SU-DHL-6 (cell line): ENCODE measurements around the gene CCK.

Experiments
- H2AFZ ChIP-seq: fragments of 200-600 bp; sonication (generic); 2 replicates; pipeline ENCODE4 v1.6.1; 2014; ENCODE audit warnings: low read depth, mild to moderate bottlenecking, moderate library complexity, mixed read lengths, antibody characterized with exemption, low read length; ENCODE audit not compliant: severe bottlenecking
- H3F3A ChIP-seq: fragments of 200-600 bp; shearing (Covaris generic); 2 replicates; pipeline ENCODE4 v1.6.0; 2016; ENCODE audit warnings: antibody characterized with exemption, mild to moderate bottlenecking; ENCODE audit not compliant: insufficient read depth
- H3K27ac ChIP-seq: fragments of 200-600 bp; sonication (generic); 2 replicates; pipeline ENCODE4 v1.5.1; 2016; ENCODE audit warnings: low read depth, mild to moderate bottlenecking, low read length, moderate library complexity, mixed read lengths
- H3K27me3 ChIP-seq: fragments of 200-600 bp; sonication (generic), shearing (Covaris generic); 2 replicates; pipeline ENCODE4 v1.6.0; 2014; ENCODE audit warnings: mild to moderate bottlenecking, low read length
- H3K36me3 ChIP-seq: fragments of 200-600 bp; sonication (generic); 2 replicates; pipeline ENCODE4 v1.6.1; 2014; ENCODE audit warnings: mild to moderate bottlenecking, low read length, mixed read lengths
- H3K4me2 ChIP-seq: fragments of 300-600, 200-600 bp; shearing (Covaris generic), sonication (generic); 2 replicates; pipeline ENCODE4 v1.6.0; 2014; ENCODE audit warnings: low read length, low read depth, mild to moderate bottlenecking; ENCODE audit not compliant: poor library complexity, severe bottlenecking
- H3K4me3 ChIP-seq: fragments of 200-600 bp; sonication (generic); 2 replicates; pipeline ENCODE4 v1.5.1; 2014; ENCODE audit warnings: antibody characterized with exemption, low read length, mild to moderate bottlenecking, mixed read lengths; ENCODE audit not compliant: insufficient read depth, poor library complexity, severe bottlenecking
- H3K79me2 ChIP-seq: fragments of 200-600 bp; sonication (generic); 2 replicates; pipeline ENCODE4 v1.6.1; 2014; ENCODE audit warnings: mild to moderate bottlenecking, low read length, moderate library complexity; ENCODE audit not compliant: insufficient read depth
- H3K9ac ChIP-seq: fragments of 200-600 bp; sonication (generic); 2 replicates; pipeline ENCODE4 v1.7.0; 2014; ENCODE audit warnings: mild to moderate bottlenecking, low read length
- H3K9me2 ChIP-seq: fragments of 200-600 bp; sonication (generic); replicated peaks from 2 replicates; pipeline ENCODE4 v1.6.1; 2014; ENCODE audit warnings: low read length; ENCODE audit not compliant: insufficient read depth
- H3K9me3 ChIP-seq: fragments of 200-600 bp; sonication (generic); 2 replicates; pipeline ENCODE4 v1.6.1; 2014; ENCODE audit warnings: low read length, mixed read lengths; ENCODE audit not compliant: insufficient read depth
- H4K20me1 ChIP-seq: fragments of 200-600 bp; sonication (generic); 2 replicates; pipeline ENCODE4 v1.6.1; 2014; ENCODE audit warnings: low read depth, mild to moderate bottlenecking, antibody characterized with exemption, low read length, moderate library complexity, mixed read lengths
- CTCF ChIP-seq: fragments of 200-600 bp; sonication (generic); IDR thresholded peaks from one replicate; pipeline ENCODE4 v1.5.1; 2017; ENCODE audit warnings: antibody characterized with exemption, mild to moderate bottlenecking, low read length, moderate library complexity; ENCODE audit not compliant: insufficient read depth, poor library complexity, severe bottlenecking
- EZH2phosphoT487 ChIP-seq: fragments of 200-600 bp; sonication (generic), shearing (Covaris generic); conservative IDR thresholded peaks from 2 replicates; pipeline ENCODE4 v1.6.1; 2018; ENCODE audit warnings: mild to moderate bottlenecking, antibody characterized with exemption, low read length, moderate library complexity, mixed read lengths

The CCK gene

GRCh38 chr3:42225486-42226363, 40.3 kb downstream of the CCK start:
- Histone ChIP-seq H3K4me3 (no peak overlapping the region), H2AFZ (no peak overlapping the region), H3F3A (peaks cover 14% of the 10 kb centered on the region), H3K79me2 (no peaks in the 10 kb centered on the region), H3K4me2 (no peak overlapping the region), H3K9me3 (no peaks in the 10 kb centered on the region), H3K27ac (no peak overlapping the region), H3K9ac (no peak overlapping the region), H3K27me3 (no peaks in the 10 kb centered on the region), H3K9me2 (no peaks in the 10 kb centered on the region), H3K36me3 (peaks cover 12% of the 10 kb centered on the region; the same call in 1 of the 2 replicates), H4K20me1 (no peaks in the 10 kb centered on the region)
- TF ChIP-seq EZH2phosphoT487: no peak
- TF ChIP-seq CTCF: no peak

GRCh38 chr3:42224658-42225421, 41.1 kb downstream of the CCK start:
- Histone ChIP-seq H3K9ac (no peak overlapping the region), H3K4me3 (no peak overlapping the region)

GRCh38 chr3:42224178-42224577, 41.8 kb downstream of the CCK start:
- Histone ChIP-seq H3K4me3 (no peak overlapping the region), H3F3A (peaks cover 14% of the 10 kb centered on the region), H3K27me3 (no peaks in the 10 kb centered on the region), H3K79me2 (no peaks in the 10 kb centered on the region), H3K4me2 (no peak overlapping the region), H3K9ac (no peak overlapping the region), H3K9me3 (no peaks in the 10 kb centered on the region), H3K27ac (no peak overlapping the region), H3K36me3 (peaks cover 12% of the 10 kb centered on the region; the same call in 1 of the 2 replicates), H4K20me1 (no peaks in the 10 kb centered on the region), H3K9me2 (no peaks in the 10 kb centered on the region), H2AFZ (no peak overlapping the region)
- TF ChIP-seq CTCF (no peak), EZH2phosphoT487 (no peak)

More at GRCh38 chr3:42224658-42225421, 41.1 kb downstream of the CCK start:
- Histone ChIP-seq H3K79me2 (no peaks in the 10 kb centered on the region), H3K27me3 (no peaks in the 10 kb centered on the region), H2AFZ (no peak overlapping the region), H3K9me3 (no peaks in the 10 kb centered on the region), H4K20me1 (no peaks in the 10 kb centered on the region), H3K4me2 (no peak overlapping the region), H3K36me3 (peaks cover 12% of the 10 kb centered on the region; the same call in 1 of the 2 replicates), H3F3A (peaks cover 14% of the 10 kb centered on the region), H3K27ac (no peak overlapping the region), H3K9me2 (no peaks in the 10 kb centered on the region)
- no peak for TF ChIP-seq CTCF
- no peak for TF ChIP-seq EZH2phosphoT487
